SHP77 treated with DMSO at 0.1 percent for 48 hours (cell line): ENCODE measurements around the gene SERPINC1.
A peak's percentile ranks its signal among the peaks of the same experiment; 100 is the strongest.
"Not testable (repeated sequence)": the region's sequence is repeated elsewhere in the genome, so short reads cannot be mapped to it uniquely, and the experiment has no call there.

Source experiments
- DNase-seq: peaks from one replicate; lab custom pipeline; 2025; lab: John Stamatoyannopoulos, UW

Gene SERPINC1

DNA sequence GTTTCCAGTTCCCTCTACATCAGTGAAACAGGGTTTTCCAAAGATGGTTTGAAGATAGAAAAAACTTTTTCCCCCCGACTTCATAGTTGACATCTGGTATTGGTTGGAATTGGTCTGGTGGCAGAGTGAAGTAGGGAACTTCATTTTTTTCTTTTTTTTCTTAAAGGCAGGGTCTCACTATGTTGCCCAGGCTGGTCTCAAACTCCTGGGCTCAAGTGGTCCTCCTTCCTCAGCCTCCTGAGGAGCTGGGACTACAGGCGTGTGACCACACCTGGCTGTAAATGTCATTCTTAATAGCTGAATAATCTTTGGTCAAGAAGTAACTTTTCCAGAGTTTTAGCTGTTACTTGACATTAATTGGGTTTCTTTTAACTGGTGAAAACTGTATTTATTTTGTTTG is 27.2 kb downstream of the SERPINC1 start:
- no peak for DNase-seq

GRCh38 chr1:173888749-173889148 is 28.4 kb downstream of the SERPINC1 start:
- no peak for DNase-seq

DNA sequence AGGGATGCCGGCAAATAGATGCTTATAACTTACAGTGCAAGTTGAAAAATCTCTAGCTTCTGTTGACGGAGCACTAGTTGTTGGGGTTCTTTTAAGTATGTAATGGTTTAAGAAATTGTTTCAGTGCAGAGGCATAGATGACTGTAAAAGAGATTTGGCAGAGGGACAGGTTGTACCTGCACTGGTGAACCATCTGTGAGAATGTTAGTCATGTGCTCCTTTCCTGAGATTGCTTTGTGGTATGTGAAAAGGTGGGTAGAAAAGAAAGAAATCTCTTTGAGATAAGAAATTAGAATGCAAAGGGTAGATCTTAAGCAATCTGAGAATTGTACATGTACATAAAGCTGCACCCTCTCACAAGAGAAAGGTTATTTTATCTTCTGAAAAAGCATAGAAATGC is 29.5 kb downstream of the SERPINC1 start:
- DNase-seq, result no peak

GRCh38 chr1:173886746-173887611 is 30.1 kb downstream of the SERPINC1 start:
- DNase-seq, result no peak

- DNase-seq, result no peak
Observed at GRCh38 chr1:173884701-173885100, 32.4 kb downstream of the SERPINC1 start.

GRCh38 chr1:173881117-173881516 is 36.0 kb downstream of the SERPINC1 start:
- DNase-seq, result not testable (repeated sequence)

- no peak for DNase-seq
Observed at GRCh38 chr1:173878251-173878650, 38.9 kb downstream of the SERPINC1 start.

DNA sequence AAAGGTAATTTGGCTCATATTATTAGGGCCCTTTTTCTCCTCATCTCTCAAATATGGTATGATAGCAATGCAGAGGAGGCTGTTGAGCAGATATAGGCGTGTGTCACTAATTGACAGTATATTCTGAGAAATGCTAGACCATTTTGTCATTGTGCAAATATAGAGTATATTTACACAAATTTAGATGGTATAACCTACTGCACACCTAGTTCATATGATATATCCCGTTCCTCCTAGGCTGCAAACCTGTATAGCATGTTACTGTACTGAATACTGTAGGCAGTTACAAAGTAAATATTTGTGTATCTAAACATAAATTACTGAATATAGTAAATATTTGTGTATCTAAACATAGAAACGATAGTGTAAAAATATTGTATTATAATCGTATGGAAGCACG is 40.4 kb downstream of the SERPINC1 start:
- no peak for DNase-seq

- DNase-seq, result no peak
Observed at GRCh38 chr1:173871500-173871899, 45.6 kb downstream of the SERPINC1 start.

GRCh38 chr1:173871091-173871490 is 46.0 kb downstream of the SERPINC1 start:
- DNase-seq, result no peak

DNA sequence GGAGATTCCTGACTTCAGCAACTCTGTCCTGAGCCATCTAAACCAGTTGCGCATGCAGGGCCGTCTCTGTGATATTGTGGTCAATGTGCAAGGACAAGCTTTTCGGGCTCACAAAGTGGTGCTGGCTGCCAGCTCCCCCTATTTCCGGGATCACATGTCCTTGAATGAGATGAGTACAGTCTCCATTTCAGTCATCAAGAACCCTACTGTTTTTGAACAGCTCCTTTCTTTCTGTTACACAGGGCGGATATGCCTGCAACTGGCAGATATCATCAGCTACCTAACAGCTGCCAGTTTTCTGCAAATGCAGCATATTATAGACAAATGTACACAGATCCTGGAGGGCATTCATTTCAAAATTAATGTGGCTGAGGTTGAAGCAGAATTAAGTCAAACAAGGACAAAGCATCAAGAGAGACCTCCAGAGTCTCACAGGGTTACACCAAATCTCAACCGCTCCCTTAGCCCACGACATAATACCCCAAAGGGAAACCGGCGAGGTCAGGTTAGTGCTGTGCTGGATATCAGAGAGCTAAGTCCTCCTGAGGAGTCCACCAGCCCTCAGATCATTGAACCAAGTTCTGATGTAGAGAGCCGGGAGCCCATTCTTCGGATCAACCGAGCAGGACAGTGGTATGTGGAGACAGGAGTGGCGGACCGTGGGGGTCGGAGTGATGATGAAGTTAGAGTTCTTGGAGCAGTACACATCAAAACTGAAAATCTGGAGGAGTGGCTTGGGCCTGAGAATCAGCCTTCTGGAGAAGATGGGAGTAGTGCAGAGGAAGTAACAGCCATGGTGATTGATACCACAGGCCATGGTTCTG is 46.7 kb downstream of the SERPINC1 start:
- no peak for DNase-seq

DNA sequence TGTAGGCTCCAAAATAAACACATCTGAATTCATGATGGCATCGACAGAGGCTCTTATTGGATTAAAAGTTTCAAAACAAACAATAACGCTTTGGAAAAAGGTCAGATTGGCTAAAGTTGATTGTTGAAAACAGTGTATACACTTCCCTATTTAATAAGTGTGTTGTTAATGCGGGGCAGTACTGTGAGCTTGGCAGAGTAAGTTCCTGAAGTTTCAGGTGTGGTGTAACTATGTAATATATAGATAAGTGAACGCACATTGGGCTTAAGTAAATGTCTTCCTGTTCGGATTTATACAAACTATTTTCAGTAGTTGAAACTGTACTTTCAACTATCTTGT is 48.1 kb downstream of the SERPINC1 start:
- DNase-seq, result no peak

- peak; percentile 83 for DNase-seq
Observed at GRCh38 chr1:173868266-173869020, 48.7 kb downstream of the SERPINC1 start, which contains the start of gene ZBTB37. ZBTB37 (plus strand) TSS chr1:173868380; CDS start chr1:173870226, 1,846 bp downstream.

- DNase-seq, result peak; percentile 97
Observed at GRCh38 chr1:173867753-173868265, 49.3 kb downstream of the SERPINC1 start, which contains the start of gene GAS5. GAS5 (minus strand) TSS chr1:173867989.

- DNase-seq, result no peak
Observed at GRCh38 chr1:173867141-173867752, 49.9 kb downstream of the SERPINC1 start.

GRCh38 chr1:173866413-173867115 is 50.6 kb downstream of the SERPINC1 start:
- DNase-seq, result no peak

- no peak for DNase-seq
Observed at GRCh38 chr1:173865468-173866164, 51.5 kb downstream of the SERPINC1 start.

- no peak for DNase-seq
Observed at GRCh38 chr1:173864179-173864867, 52.8 kb downstream of the SERPINC1 start.
